GM13976 (cell line): Measurements from ENCODE around the gene ARMC9.

Experiments
- DNase-seq: peaks from one replicate; pipeline ENCODE4 v3.0.0; 2012; ENCODE audit warnings: low spot score
- CTCF ChIP-seq: IDR thresholded peaks from 2 replicates; pipeline ENCODE4 v1.5.1; 2012; ENCODE audit warnings: borderline replicate concordance, mild to moderate bottlenecking; ENCODE audit not compliant: insufficient read depth; ENCODE audit errors: extremely low read depth, missing control alignments, control extremely low read depth
- in situ Hi-C: fragments of 300-500 bp; cut with MboI; formaldehyde crosslinking; loops from one replicate; pipeline ENCODE4 v1.12.0; 2022; ENCODE audit warnings: low sequenced_read_pairs, mixed read lengths, inconsistent platforms; ENCODE audit not compliant: unreplicated experiment

ARMC9 gene

GRCh38 chr2:231356466-231356844 is 158.0 kb downstream of the ARMC9 start:
- DNase-seq, result no peak
- in situ Hi-C loops, result no loop called here
- TF ChIP-seq CTCF, result no peak

DNA sequence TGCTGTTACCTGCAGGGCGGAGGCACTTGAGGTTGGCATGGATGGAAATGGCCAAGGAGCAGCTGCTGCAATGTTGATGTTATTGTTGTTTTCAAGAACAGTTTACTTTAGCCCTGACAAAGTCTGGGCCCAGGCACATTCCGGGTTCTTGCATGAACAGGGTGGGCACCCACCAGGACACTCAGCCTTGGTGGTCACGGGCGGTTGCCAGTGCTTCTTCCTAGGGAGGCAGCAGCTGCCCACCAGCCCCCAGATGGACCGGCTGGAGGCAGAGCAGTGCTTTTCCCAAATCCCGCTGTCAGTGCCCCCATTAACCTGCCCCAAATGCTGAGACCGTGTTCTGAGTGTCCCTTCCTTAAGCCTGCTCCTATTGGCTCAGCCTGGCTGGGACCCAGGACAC is 158.6 kb downstream of the ARMC9 start:
- no peak for DNase-seq
- no peak for TF ChIP-seq CTCF
- in situ Hi-C loops, result no loop called here

- no peak for TF ChIP-seq CTCF
- in situ Hi-C loops, result no loop called here
- no peak for DNase-seq
Observed at GRCh38 chr2:231357931-231358330, 159.5 kb downstream of the ARMC9 start.

DNA sequence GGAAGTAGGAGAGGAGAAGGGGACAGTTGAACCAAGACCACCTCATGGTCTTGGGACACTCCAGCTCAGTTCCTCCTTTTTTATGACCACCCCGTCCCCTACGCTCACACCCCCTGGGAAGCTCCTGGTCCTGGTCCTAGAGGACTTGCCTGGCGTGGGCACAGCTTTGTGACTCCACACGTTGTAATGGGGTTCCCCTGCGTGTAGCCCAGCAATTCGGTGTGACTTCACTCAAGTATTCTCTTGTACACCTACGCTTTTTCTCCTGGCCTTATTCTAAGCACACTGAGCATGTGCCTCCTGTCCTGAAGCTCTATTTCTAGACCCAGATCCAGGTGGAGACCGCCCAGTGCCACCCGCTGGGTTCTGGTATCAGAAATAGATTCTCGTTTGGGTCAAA is 161.0 kb downstream of the ARMC9 start:
- in situ Hi-C loops, result no loop called here
- TF ChIP-seq CTCF, result no peak
- no peak for DNase-seq

DNA sequence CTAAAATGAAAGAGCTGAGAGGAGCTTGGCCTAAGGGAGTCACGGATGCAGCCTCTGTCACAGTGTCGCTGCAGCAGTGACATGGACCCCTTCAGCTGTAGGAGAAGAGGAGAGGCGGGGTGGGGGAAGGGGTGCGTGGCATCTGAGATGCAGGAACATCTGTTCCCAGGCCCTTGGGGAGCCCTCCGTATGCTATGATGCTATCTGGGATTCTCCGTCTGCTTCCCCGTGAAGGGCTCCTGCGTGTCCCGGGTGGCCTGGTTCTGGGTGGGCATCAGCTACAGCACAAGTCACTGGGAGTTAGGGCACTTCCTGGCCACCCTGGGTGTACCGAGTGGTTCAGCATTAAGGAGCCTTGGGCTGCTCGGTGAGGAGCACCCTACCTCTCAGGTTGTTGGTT is 161.5 kb downstream of the ARMC9 start:
- no peak for TF ChIP-seq CTCF
- no peak for DNase-seq
- in situ Hi-C loops, result no loop called here

DNA sequence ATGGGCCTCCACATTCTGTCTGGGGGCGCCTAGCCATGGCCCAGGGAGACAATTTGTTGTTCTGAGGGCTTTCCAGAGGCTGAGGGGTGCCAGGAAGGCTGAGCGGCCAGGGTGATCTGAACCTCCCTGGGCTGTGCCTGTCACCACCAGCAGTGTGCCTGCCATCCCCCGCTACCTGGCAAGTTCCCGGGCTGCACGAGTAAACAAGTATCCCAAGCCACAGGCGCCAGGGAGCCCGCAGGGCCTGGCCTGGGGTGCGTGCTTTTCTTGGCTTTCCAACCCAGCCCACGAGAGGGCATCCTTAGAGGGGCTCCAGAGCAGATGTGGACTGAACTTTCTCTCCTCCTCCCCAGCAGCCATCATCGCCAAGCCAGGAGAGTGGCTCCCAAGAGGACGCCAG is 162.0 kb downstream of the ARMC9 start:
- DNase-seq, result no peak
- in situ Hi-C loops, result no loop called here
- TF ChIP-seq CTCF, result no peak

GRCh38 chr2:231360881-231361371 is 162.5 kb downstream of the ARMC9 start:
- in situ Hi-C loops, result no loop called here

More at GRCh38 chr2:231360881-231361371, 162.5 kb downstream of the ARMC9 start:
- no peak for DNase-seq
- no peak for TF ChIP-seq CTCF
